Thoracic aorta (tissue), 2 donors: Measurements from ENCODE around the gene CFD. TPM values are rescaled to one million over a fixed set of nuclear protein-coding genes. Genes with fewer than 3 reads are reported as not detected.
"Not testable (repeated sequence)": the region's sequence is repeated elsewhere in the genome, so short reads cannot be mapped to it uniquely, and the experiment has no call there.

ENCODE experiments used
- ATAC-seq: fragments of 150-250 bp; one replicate; pipeline ENCODE4 v1.8.0; 2017; ENCODE audit warnings: low read depth; ENCODE audit not compliant: insufficient number of reproducible peaks, low FRiP score
- DNase-seq: peaks from one replicate; pipeline ENCODE4 v3.0.0-alpha.2; 2020; ENCODE audit warnings: low spot score
- H3K27ac ChIP-seq, 2 donors: fragments of 200-600 bp; sonication (generic); 1 replicate in 1 of 2; 2 replicates in 1 of 2; pipeline ENCODE4 v1.5.1; 2016; ENCODE audit warnings: mild to moderate bottlenecking in 2 of 2, moderate library complexity in 2 of 2
- H3K27me3 ChIP-seq: fragments of 200-600 bp; sonication (generic); replicated peaks from 2 replicates; pipeline ENCODE4 v1.6.0; 2016; ENCODE audit warnings: mild to moderate bottlenecking; ENCODE audit not compliant: insufficient read depth
- H3K36me3 ChIP-seq: fragments of 200-600 bp; sonication (generic); one replicate; pipeline ENCODE4 v1.5.1; 2016
- H3K4me1 ChIP-seq, 2 donors: fragments of 200-600 bp; sonication (generic); 1 replicate in 1 of 2; 2 replicates in 1 of 2; pipeline versions ENCODE4 v1.5.1 to v1.6.0; 2016; ENCODE audit warnings: low read depth in 2 of 2, mild to moderate bottlenecking in 1 of 2; ENCODE audit not compliant: control insufficient read depth in 1 of 2
- H3K4me3 ChIP-seq: fragments of 200-600 bp; sonication (generic); 2 replicates; pipeline ENCODE4 v1.5.1; 2016; ENCODE audit warnings: mild to moderate bottlenecking
- H3K9me3 ChIP-seq: fragments of 200-600 bp; sonication (generic); 2 replicates; pipeline ENCODE4 v1.5.1; 2016
- CTCF ChIP-seq: fragments of 200-600 bp; sonication (generic); IDR thresholded peaks from one replicate; pipeline ENCODE4 v1.5.1; 2019; ENCODE audit warnings: antibody characterized with exemption
- total RNA-seq, 2 donors: library from RNA; depleted of rRNA; stranded (reverse); fragments of >200 nt; gene quantifications; one replicate each; pipeline versions ENCODE4 v1.1.0 to v1.2.3, GENCODE V29; 2016

The CFD gene
- total RNA-seq, 2 donors from 2014 or later, result 472 to 781 TPM

- H3K36me3 ChIP-seq, result peaks cover 25% of the 10 kb centered on the region
- TF ChIP-seq CTCF, result no peak
- peaks cover 4 to 14% of the 10 kb centered on the region in 2 donors for H3K4me1 ChIP-seq
- H3K9me3 ChIP-seq, result no peaks in the 10 kb centered on the region
- H3K27me3 ChIP-seq, result no peaks in the 10 kb centered on the region
- H3K27ac ChIP-seq, result no peak overlapping the region
- ATAC-seq, result no peak
- no peak for DNase-seq
- no peak overlapping the region for H3K4me3 ChIP-seq
Measured at GRCh38 chr19:890831-891230, 31.4 kb downstream of the CFD start.

- DNase-seq, H3K27ac ChIP-seq, H3K9me3 ChIP-seq, H3K27me3 ChIP-seq, ATAC-seq: not testable (repeated sequence)
- H3K4me1 ChIP-seq, result peaks cover 4 to 14% of the 10 kb centered on the region in 2 donors
- peaks cover 17% of the 10 kb centered on the region for H3K36me3 ChIP-seq
- peak overlapping the region; percentile 90 for H3K4me3 ChIP-seq
Measured at GRCh38 chr19:891421-892200, 32.1 kb downstream of the CFD start.

GRCh38 chr19:892243-892893, 32.9 kb downstream of the CFD start:
- Histone ChIP-seq H3K27me3 (no peaks in the 10 kb centered on the region), H3K9me3 (no peaks in the 10 kb centered on the region), H3K36me3 (peaks cover 12% of the 10 kb centered on the region), H3K27ac (peak overlapping the region; percentile 61 to 91), H3K4me1 (peaks cover 4 to 14% of the 10 kb centered on the region in 2 donors), H3K4me3 (peak overlapping the region; percentile 90)
- no peak for DNase-seq
- ATAC-seq, result no peak
- TF ChIP-seq CTCF, result no peak

GRCh38 chr19:892894-893689, 33.6 kb downstream of the CFD start, which contains the start of the genes MED16 and RNU6-9:
Gene MED16 (minus strand): TSS chr19:893187. CDS start chr19:891131, 2,056 bp downstream.
Gene RNU6-9 (plus strand): TSS chr19:893484.
- ATAC-seq (peak; percentile 83), DNase-seq (peak; percentile 64)
- H3K27ac ChIP-seq, result peak within 1 kb of the TSS; percentile 61 to 91
- peak within 1 kb of the TSS; percentile 90 for H3K4me3 ChIP-seq
- no peaks in the 10 kb centered on the region for H3K27me3 ChIP-seq
- no peaks in the 10 kb centered on the region for H3K9me3 ChIP-seq
- no peak for TF ChIP-seq CTCF
- peaks cover 4 to 14% of the 10 kb centered on the region in 2 donors for H3K4me1 ChIP-seq
- H3K36me3 ChIP-seq, result peaks cover 12% of the 10 kb centered on the region

GRCh38 chr19:896434-896833, 37.0 kb downstream of the CFD start:
- Histone ChIP-seq H3K27ac (no peak overlapping the region), H3K4me3 (no peak overlapping the region), H3K9me3 (no peaks in the 10 kb centered on the region), H3K27me3 (no peaks in the 10 kb centered on the region), H3K4me1 (peaks cover 4 to 9% of the 10 kb centered on the region in 2 donors), H3K36me3 (no peaks in the 10 kb centered on the region)
- ATAC-seq, result no peak
- no peak for DNase-seq
- TF ChIP-seq CTCF, result no peak
